ENCODE results near the gene NRG3. TPM values are rescaled to one million over a fixed set of nuclear protein-coding genes. Genes with fewer than 3 reads are reported as not detected.
A peak's percentile ranks its signal among the peaks of the same experiment; 100 is the strongest.

Gene NRG3
- polyA plus RNA-seq, 5 donors, result 0.91 to 1.5 (median 1.2) TPM

- DNase-seq, result no peak
Observed at GRCh38 chr10:82390866-82391658, 516.1 kb downstream of the NRG3 start.

DNA sequence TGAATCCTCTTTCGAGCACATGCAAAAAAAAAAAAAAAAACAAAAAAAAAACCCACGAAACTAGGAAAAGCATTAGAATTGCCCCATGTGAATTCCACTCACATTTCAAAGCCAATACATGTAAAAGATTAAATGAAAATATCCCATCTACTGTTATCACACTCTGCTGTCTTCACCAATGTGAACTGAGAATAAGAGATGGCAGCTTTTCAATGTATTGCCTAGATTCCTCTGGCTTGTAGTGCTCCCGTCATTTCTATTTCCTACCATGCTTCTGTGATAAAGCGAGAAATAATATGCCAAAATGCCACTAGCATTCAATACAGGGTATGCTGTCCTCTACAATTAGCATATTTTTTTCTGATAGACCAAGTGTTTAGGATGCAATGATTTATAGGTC, 517.0 kb downstream of the NRG3 start:
- DNase-seq, result no peak

- DNase-seq, result no peak
Observed at GRCh38 chr10:82392533-82392932, 517.5 kb downstream of the NRG3 start.

DNA sequence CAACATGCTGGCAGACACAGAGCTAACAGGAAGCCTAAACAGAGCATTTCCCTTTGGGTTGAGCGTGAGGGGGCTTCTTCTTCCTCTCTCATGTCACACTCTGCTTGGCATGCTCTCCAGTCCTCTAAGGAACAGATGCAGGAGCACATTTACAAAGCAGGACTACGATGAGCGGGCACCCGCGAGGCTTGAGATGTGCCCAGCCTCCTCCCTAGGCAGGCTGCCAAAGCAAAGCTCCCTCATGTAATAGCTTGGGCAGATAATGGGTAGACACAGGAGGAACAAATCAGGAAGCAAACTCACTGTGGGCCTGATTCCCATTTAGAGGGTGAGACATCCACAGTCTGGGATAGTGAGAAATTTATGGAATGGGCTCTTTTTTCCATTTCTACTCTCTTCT, 519.1 kb downstream of the NRG3 start:
- no peak for DNase-seq

GRCh38 chr10:82394987-82395386, 520.0 kb downstream of the NRG3 start:
- no peak for DNase-seq

GRCh38 chr10:82396886-82397285, 521.9 kb downstream of the NRG3 start:
- no peak for DNase-seq

DNA sequence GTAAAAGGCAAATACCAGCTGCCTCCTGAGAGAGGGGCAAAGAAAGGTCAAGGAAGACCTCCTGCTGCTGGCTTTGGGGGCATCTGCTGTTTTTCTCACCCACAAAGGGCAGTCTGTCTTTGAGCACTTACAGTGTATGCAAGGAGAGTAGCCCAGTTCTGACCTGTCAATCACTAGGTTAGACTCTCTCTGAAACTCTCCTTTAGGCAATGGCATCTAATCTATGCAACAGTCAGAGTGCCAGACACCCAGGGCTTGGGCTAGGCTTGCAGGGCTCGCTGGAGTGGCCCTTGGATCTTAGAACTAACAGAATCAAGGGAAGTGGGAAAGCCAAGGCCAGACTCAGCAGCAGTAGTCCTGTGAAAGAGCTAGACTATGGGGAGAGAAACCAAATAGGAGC, 522.9 kb downstream of the NRG3 start:
- DNase-seq, result no peak

DNA sequence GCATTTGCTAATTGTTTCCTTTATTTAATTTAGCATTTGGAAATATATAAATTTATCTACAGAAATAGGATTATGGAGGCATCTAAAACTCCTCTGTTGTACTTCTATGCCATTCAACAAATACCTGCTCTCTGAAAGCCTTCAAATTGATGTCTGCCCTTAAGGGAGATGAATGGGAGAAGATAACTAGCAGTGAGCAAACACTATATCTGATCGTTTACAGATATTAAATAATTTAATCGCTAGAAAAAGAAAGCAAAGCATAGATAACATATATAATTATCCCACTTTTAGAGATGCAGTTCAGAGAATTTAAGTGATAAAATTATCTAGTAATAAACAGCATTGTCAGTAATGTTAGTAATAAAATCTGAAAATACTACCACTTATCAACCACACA, 524.9 kb downstream of the NRG3 start:
- no peak for DNase-seq

DNA sequence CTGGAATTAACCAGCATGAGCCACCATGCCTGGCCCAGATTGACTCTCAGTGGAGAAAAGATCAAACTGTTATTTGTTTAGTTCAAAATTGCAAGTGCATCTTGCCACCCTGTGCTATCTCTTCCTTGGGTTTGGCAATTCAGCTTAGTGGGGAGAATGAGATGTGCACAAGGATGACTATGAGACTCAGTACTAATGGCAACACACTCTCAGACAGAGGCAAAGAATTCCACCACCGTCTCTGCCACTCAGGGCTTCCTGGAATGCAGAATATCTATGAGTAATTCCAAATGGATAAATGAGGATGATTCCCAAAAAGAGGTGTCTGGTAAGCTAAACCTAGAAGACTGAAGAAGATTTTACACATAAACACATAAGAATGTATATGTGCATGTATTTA, 525.8 kb downstream of the NRG3 start:
- DNase-seq, result no peak

DNA sequence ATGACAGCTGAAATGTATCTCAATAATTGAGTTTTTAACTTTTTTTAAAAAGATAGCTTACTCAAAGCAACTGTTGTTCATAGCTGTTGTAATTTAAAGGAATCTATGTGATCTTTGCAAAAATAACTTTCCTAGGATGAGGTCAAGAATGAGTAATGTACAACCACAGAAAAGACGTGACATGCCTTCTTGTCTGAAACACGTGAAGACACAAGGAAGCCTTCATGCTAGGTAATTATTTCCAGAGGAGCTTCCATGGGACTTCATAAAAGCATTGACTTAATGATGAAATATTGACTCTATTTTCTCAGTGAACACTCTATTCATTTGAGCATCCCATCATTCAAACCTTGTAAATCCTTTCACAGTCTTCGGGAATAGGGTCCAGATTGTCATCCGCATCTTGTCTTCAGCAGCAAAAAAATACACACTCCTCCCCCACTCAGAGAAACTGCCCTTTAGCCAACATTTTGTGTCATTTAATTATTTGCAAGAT, 528.0 kb downstream of the NRG3 start:
- no peak for DNase-seq

DNA sequence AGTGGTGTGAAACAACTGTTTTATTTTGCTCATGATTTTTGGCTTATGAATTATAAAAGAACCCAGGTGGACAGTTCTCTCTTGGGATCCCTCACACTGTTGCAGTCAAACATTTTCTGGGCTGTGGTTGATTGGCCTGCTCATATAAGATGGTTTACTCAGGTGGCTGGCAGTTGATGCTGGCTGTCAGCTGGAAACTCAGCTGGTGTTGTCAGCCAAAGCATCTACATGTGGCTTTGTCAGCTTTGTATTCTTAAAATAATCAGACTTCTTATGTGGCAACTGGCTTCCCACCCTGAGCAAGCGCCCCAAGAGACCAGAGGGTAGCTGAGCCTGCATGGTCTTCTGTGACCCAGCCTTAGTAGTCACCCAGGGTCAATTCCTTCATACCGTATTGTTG, 534.7 kb downstream of the NRG3 start:
- no peak for DNase-seq

GRCh38 chr10:82411416-82411815, 536.4 kb downstream of the NRG3 start:
- DNase-seq, result no peak

DNA sequence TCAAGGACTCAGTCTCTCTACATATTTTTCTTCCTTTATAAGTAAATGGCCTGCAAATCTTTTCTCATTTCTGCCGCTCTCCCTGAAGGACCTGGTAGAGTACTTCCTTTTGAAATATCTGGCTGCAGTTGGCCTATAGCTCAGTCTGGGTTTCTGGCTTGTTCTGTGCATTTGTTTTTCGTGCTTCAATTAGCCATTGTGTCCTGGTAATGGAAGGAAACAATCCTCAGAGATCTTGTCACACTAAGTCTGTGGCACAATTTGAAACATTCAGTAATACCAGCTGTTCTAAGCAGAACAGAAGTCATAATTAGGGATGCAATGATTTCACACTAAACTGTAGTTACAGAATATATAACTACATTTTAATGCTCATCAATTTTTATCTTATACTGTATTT, 545.0 kb downstream of the NRG3 start:
- no peak for DNase-seq

DNA sequence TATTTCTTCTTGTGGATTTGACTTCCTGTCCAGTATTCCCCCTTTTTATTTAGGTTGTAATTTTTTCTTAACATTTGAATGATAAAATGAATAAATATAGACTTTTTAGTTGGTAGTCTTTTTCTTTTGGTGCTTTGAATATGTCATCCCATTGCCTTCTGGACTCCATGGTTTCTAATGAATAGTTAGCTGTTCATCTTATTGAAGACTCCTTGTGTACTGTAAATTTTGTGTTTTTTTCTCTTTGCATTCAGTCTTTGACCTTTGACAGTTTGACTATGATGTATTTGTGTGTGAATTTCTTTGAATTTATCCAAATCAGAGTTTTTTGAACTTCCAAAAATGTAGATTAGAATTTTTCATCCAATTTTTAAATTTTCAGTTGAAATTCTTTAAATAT, 554.3 kb downstream of the NRG3 start:
- DNase-seq, result no peak

- no peak for DNase-seq
Observed at GRCh38 chr10:82438277-82438676, 563.3 kb downstream of the NRG3 start.

DNA sequence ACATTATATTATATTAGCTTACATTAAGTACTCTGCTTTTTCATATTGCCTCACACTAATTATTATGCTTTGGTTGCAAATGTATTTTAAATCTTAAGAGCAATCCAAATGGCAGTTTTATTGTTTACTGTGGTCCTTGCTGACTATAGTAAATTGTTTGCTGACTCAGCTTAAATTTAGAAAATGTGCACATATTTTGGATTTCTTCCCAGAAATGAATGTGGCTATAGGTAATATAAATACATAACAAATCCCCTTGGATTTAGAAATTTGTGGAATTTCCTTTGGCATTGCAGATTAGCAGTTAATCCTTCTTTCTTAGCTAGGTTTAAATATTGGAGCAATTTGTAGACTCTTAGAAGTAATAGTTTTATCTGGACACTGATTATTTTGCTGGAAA, 565.8 kb downstream of the NRG3 start:
- DNase-seq, result peak; percentile 2 to 11

DNA sequence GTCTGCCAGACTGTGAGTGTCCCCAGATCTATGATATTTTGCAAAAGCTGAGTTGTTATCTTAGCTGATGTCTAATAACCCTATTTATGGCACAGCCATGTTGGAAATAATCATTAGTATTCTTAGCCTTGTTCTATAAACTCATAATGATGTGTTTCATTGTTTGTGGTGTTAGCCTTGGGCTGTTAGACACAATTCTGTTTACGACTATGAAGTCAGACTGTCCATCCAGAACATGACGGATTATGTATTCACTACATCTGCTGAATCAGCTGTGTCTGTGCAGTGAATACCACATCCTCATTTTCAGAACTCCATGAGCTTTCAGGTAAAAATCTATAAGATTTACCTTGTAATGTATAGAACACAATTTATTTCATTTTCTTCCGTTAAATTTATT, 577.1 kb downstream of the NRG3 start:
- DNase-seq, result no peak

DNA sequence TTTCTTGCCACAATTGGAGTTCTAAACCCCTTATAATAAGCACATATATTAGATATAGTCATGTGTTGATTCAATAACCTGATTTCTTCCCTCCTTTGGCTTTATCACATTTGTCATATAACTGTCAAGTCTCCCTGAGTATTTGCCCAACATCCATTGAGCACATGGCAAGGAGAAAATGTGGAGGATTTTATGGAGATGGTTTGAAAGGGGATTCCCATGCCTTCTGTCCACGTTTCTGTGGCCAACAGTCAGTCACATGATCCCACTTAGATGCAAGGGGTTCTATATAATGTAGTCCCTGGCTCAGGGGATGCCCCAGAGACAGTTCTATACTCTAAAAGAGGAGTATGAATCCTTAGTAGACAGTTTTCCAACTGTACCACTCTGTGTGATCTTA, 577.7 kb downstream of the NRG3 start:
- no peak for DNase-seq

GRCh38 chr10:82453678-82454293, 578.8 kb downstream of the NRG3 start:
- no peak for DNase-seq

DNA sequence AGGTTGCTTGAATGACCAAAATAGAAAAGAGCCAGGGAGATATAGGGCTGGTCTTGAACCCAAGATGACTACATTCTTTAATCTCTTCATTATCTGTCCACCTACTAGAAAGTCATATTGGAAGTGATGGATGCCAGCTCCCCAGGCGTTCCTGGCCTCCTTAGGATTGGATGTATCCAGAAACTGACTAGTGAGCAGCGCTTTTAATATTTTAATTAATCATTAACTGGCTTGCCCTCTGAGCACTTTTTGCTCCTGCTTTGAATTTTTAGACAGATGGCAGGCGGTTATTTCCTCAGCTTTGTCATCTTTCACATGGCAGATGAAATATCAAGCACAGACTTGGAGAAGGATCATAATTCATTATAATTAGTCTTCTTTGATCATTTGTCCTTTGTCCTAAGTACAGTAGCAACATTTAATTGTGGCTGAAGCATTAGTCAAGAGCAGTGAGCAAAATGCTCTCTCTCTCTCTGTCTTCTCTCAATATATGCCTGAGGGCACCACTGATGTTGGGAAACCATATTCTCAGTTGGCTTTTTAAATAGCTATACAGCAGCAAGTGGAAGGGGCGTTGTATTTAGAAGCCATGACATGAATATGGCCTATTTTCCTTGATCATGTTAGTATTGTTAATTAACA, 588.0 kb downstream of the NRG3 start:
- DNase-seq, result no peak

GRCh38 chr10:82463614-82464013, 588.6 kb downstream of the NRG3 start:
- no peak for DNase-seq

DNA sequence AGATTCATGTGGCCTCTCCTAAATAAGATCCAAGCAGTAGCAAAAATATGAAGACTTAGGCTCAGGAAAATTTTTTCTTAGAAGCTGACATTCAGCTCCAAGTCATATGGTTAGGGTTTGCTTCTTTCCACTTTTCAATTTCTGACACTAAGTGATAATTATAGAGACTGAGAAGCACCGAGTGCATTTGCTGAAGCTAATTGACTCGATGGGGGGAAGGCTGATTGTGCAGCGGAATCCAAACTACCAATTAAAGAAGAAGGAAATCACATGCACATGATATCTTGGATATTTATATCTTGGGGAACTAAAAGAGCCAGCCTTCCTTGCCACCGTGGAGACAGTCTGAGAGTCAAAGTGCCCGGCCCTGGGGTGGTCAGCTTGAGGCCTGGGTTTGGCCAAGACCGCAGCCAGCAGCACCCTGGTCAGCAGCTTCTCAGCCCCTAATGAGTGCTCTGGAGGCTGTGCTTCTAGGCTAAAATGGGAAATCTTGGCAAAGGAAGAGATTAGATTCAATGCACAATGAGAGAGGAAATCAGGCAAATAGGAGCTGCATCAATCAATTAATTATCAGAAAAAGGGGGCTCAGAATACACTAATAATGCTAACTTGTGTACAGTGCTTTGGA, 589.3 kb downstream of the NRG3 start:
- DNase-seq, result no peak

DNA sequence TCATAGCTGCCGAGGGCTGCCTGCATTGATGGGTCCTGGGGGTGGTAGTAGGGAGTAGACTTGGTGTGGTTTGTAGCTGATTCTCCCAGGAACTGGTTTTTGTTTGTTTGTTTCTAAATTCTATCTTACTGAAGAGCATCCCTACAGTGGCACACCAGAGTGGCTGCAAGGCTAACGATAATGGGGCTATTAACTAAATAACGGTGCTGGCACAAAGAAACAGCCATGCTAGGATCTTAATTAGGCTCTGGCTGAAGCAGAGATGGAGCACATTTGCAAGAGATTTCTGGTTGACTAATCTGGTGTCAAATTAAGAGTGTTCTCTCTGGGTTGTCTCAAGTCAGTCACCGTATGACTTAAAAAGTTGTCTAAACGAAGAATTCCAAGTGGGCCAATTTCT, 590.0 kb downstream of the NRG3 start:
- DNase-seq, result no peak

All from right lung (tissue), 5 donors.